ENCODE data around the gene OR13C4.
"Not testable (repeated sequence)": the region's sequence is repeated elsewhere in the genome, so short reads cannot be mapped to it uniquely, and the experiment has no call there.

The OR13C4 gene

GRCh38 chr9:104527109-104527508 is at the start of gene OR13C4:
Gene OR13C4 (minus strand): TSS chr9:104527209. CDS start chr9:104527209, 0 bp downstream.
- DNase-seq (ENCODE audit: low spot score): no peak

- DNase-seq (ENCODE audit: low spot score): no peak
These were observed 48.4 kb upstream of the OR13C4 start for GRCh38 chr9:104575456-104575855.

- no peak for DNase-seq (ENCODE audit: low spot score)
These were observed 45.6 kb upstream of the OR13C4 start for GRCh38 chr9:104572612-104573011.

- DNase-seq (ENCODE audit: low spot score): no peak
These were observed 41.9 kb upstream of the OR13C4 start, which contains the start of gene OR13C8 for GRCh38 chr9:104568868-104569267. Gene OR13C8 (plus strand): TSS chr9:104569168. CDS start chr9:104569168, 0 bp downstream.

- no peak for DNase-seq (ENCODE audit: low spot score)
These were observed 37.3 kb upstream of the OR13C4 start for GRCh38 chr9:104564358-104564757.

GRCh38 chr9:104556830-104557634 is 30.0 kb upstream of the OR13C4 start:
- DNase-seq (ENCODE audit: low spot score): no peak

GRCh38 chr9:104555521-104555920 is 28.5 kb upstream of the OR13C4 start:
- no peak for DNase-seq (ENCODE audit: low spot score)

- DNase-seq (ENCODE audit: low spot score): no peak
These were observed 26.3 kb upstream of the OR13C4 start for GRCh38 chr9:104553261-104553660.

GRCh38 chr9:104544644-104545043 is 17.6 kb upstream of the OR13C4 start:
- DNase-seq (ENCODE audit: low spot score): no peak

- DNase-seq (ENCODE audit: low spot score): no peak
These were observed 12.3 kb upstream of the OR13C4 start for GRCh38 chr9:104539275-104539674.

GRCh38 chr9:104536756-104537155 is 9.7 kb upstream of the OR13C4 start, which contains the start of gene OR13C3:
Gene OR13C3 (minus strand): TSS chr9:104536856. CDS start chr9:104536723, 133 bp downstream.
- no peak for DNase-seq (ENCODE audit: low spot score)

GRCh38 chr9:104520241-104520640 is 6.8 kb downstream of the OR13C4 start:
- DNase-seq (ENCODE audit: low spot score): not testable (repeated sequence)

- DNase-seq (ENCODE audit: low spot score): no peak
These were observed 12.1 kb downstream of the OR13C4 start for GRCh38 chr9:104514901-104515300.

- DNase-seq (ENCODE audit: low spot score): no peak
These were observed 20.4 kb downstream of the OR13C4 start for GRCh38 chr9:104506565-104506964.

GRCh38 chr9:104503963-104504362 is 23.0 kb downstream of the OR13C4 start, which contains the start of gene OR13F1:
Gene OR13F1 (plus strand): TSS chr9:104504263. CDS start chr9:104504263, 0 bp downstream.
- DNase-seq (ENCODE audit: low spot score): no peak

- no peak for DNase-seq (ENCODE audit: low spot score)
These were observed 23.6 kb downstream of the OR13C4 start for GRCh38 chr9:104503440-104503839.

- DNase-seq (ENCODE audit: low spot score): no peak
These were observed 32.2 kb downstream of the OR13C4 start for GRCh38 chr9:104494808-104495207.

GRCh38 chr9:104485014-104485413 is 42.0 kb downstream of the OR13C4 start:
- DNase-seq (ENCODE audit: low spot score): no peak

GRCh38 chr9:104482921-104483570 is 44.0 kb downstream of the OR13C4 start:
- no peak for DNase-seq (ENCODE audit: low spot score)

Measured in CD4-positive, alpha-beta T cell treated with Interleukin-15 for 4 hours (primary cell).